WI38 (cell line): ENCODE measurements around the gene ZBTB8OS.

Experiments used
- H3K4me3 ChIP-seq: 2 replicates; pipeline ENCODE4 v1.5.1; 2011; ENCODE audit warnings: low read depth, mild to moderate bottlenecking, control low read depth, low read length
- TF ChIP-seq, protein P1 (sequence below): IDR thresholded peaks from 2 replicates; pipeline ENCODE4 v1.5.1; 2012; ENCODE audit warnings: low read depth, mild to moderate bottlenecking, control low read depth, low read length

Gene ZBTB8OS

GRCh38 chr1:32592943-32593342, 57.4 kb downstream of the ZBTB8OS start:
- no peak overlapping the region for H3K4me3 ChIP-seq
- TF ChIP-seq, protein P1, sequence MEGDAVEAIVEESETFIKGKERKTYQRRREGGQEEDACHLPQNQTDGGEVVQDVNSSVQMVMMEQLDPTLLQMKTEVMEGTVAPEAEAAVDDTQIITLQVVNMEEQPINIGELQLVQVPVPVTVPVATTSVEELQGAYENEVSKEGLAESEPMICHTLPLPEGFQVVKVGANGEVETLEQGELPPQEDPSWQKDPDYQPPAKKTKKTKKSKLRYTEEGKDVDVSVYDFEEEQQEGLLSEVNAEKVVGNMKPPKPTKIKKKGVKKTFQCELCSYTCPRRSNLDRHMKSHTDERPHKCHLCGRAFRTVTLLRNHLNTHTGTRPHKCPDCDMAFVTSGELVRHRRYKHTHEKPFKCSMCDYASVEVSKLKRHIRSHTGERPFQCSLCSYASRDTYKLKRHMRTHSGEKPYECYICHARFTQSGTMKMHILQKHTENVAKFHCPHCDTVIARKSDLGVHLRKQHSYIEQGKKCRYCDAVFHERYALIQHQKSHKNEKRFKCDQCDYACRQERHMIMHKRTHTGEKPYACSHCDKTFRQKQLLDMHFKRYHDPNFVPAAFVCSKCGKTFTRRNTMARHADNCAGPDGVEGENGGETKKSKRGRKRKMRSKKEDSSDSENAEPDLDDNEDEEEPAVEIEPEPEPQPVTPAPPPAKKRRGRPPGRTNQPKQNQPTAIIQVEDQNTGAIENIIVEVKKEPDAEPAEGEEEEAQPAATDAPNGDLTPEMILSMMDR = no peak

DNA sequence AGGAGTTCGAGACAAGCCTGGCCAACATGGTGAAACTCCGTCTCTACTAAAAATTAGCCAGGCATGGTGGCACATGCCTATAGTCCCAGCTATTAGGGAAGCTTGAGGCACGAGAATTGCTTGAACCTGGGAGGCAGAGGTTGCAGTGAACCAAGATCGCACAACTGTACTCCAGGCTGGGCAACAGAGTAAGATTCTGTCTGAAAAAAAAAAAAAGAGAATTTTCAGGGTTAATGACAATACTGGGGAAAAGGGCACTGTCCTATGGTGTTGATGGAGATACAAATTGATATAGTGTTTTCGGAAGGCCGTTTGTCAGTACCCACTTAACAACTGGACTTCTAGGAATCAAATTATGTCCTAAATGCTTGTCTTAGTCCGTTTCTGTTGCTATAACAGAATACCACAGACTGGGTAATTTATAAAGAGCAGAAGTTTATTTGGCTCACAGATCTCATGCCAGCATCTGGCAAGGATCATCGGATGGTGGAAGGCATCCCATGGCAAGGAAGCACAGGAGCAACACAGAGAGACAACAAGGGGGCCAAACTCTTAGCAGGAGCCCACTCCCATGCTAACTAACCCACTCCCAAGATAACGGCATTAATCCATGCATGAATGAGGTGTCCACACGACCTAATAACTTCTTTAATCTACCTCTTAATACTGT, 69.9 kb downstream of the ZBTB8OS start:
- H3K4me3 ChIP-seq = no peak overlapping the region
- TF ChIP-seq, protein P1 = no peak
